ENCODE measurements around the gene GNS. TPM values are rescaled to one million over a fixed set of nuclear protein-coding genes. Genes with fewer than 3 reads are reported as not detected.
A peak's percentile ranks its signal among the peaks of the same experiment; 100 is the strongest.

Gene GNS
- total and polyA plus RNA-seq, 2 donors (not counting 3 experiments of a cell fraction or from before 2014, with no cell fraction given) = 107 to 142 TPM

DNA sequence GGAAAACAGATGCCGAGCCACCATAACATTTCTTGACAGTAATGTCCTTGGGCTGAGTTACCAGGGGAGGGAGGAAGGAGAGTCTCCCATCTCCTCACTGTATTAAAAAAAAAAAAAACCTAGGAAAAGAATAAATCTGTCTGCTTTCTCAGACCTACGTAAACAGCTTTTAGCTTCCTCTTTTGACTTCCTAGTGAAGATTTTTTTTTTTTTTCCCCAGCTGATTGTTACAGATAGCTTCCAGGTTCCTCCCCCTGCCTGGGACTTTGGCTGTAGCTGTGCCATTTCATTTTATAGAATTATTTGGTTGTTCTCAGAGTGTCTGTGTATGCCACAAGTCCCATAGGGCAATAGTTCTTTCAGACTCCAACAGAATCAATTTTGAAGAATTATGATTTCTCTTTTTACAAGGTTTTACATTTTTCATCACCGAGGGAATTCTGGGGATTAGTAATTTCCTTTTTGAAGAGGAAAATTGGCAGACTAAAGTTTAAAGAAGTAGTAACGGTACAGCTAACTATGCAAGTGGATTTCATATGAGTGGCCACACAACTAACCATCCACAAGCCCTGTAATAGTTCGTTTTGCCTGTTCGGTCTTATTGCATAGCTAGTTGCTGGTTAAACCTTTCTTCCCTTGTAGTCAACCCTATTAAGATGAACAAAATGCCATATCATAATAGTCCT, 23.1 kb upstream of the GNS start:
- dilution Hi-C loops (cut with MboI; ENCODE audit: extremely low pct_ligation_motif_present, low sequenced_read_pairs) (no loop called here), intact Hi-C loops (cut with micrococcal nuclease) (loop anchor here (5.0 kb wide), 1 partner anchor 170 kb away; the partner anchor contains the start of gene RASSF3)
- Histone ChIP-seq H3K4me3 (replicated peaks in 1 of 3; ENCODE audit: insufficient read depth in 1 of 3, low read depth in 1 of 3, low read length in 3 of 3) (peak overlapping the region; percentile 23 to 64 (median 49)), H3K9me3 (replicated peaks; ENCODE audit: control insufficient read depth, insufficient read depth, low read length) (no peaks in the 10 kb centered on the region), H3K27ac (ENCODE audit: insufficient read depth, low read depth, low read length) (peak overlapping the region; percentile 34), H4K20me1 (replicated peaks; ENCODE audit: control insufficient read depth, extremely low read depth, insufficient read depth, low read length) (no peaks in the 10 kb centered on the region), H3K4me2 (ENCODE audit: insufficient read depth, low read length) (peak overlapping the region; percentile 93), H3K9me1 (replicated peaks; ENCODE audit: control insufficient read depth, extremely low read depth, insufficient read depth, low read length) (no peaks in the 10 kb centered on the region), H3K9ac (replicated peaks; ENCODE audit: extremely low read depth, insufficient read depth, low read length) (peak overlapping the region; percentile 45), H3K36me3 (ENCODE audit: control insufficient read depth in 2 of 2, extremely low read depth in 1 of 2, insufficient read depth in 2 of 2, low read length in 2 of 2) (no peaks in the 10 kb centered on the region), H3K27me3 (ENCODE audit: control insufficient read depth in 2 of 2, insufficient read depth in 2 of 2, low read length in 2 of 2) (peaks cover 4 to 19% of the 10 kb centered on the region in 2 experiments), H2AFZ (ENCODE audit: low read depth, low read length) (peak overlapping the region; percentile 36), H3K4me1 (ENCODE audit: control insufficient read depth, extremely low read depth, insufficient read depth, low read length) (peaks cover 16% of the 10 kb centered on the region), H3K79me2 (ENCODE audit: control insufficient read depth, insufficient read depth, low read length) (peaks cover 4% of the 10 kb centered on the region)
- ChIA-PET POLR2A (no interaction called here), CTCF (interaction anchor here (0.7 to 4.1 kb wide), 7 partner anchors 13 to 233 kb away, joined by 3 to 47 read pairs (median 3); no protein-coding TSS in a partner anchor)
- peak; percentile 35 for FAIRE-seq
- TF ChIP-seq JUN (IDR thresholded peaks at IDR 0.05; ENCODE audit: borderline replicate concordance, insufficient read depth, insufficient read length, low read depth) (no peak), EZH2 (IDR thresholded peaks at IDR 0.05; ENCODE audit: borderline replicate concordance, low read depth, low read length, severe bottlenecking) (no peak), FOS (IDR thresholded peaks at IDR 0.05; ENCODE audit: borderline replicate concordance, insufficient read depth, low read length) (peak; percentile 9), POLR2A (IDR thresholded peaks at IDR 0.05; ENCODE audit: low read depth, low read length) (no peak), MYC (IDR thresholded peaks at IDR 0.05; ENCODE audit: low read depth, low read length) (no peak), GATA2 (IDR thresholded peaks at IDR 0.05; ENCODE audit: insufficient read depth, insufficient read length, low read depth, low read length) (peak; percentile 61), CTCF (IDR thresholded peaks at IDR 0.05; ENCODE audit: extremely low read depth in 1 of 2, insufficient read depth in 1 of 2, low read depth in 1 of 2, low read length in 2 of 2) (no peak), POLR2AphosphoS5 (IDR thresholded peaks at IDR 0.05; ENCODE audit: insufficient read depth, low read depth, low read length) (no peak)
- TF ChIP-seq, protein P1, sequence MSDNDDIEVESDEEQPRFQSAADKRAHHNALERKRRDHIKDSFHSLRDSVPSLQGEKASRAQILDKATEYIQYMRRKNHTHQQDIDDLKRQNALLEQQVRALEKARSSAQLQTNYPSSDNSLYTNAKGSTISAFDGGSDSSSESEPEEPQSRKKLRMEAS (IDR thresholded peaks at IDR 0.05; ENCODE audit: insufficient read depth, insufficient read length) = no peak
- BruUV-seq (replicated peaks) = TSS peak; percentile 38
- peak; percentile 76 for DNase-seq (ENCODE audit: low read depth, low spot score)

All from endothelial cell of umbilical vein (primary cell).